ENCODE results near the gene AHNAK.

The AHNAK gene

GRCh38 chr11:62500650-62501030 lies 46.0 kb downstream of the AHNAK start:
- TF ChIP-seq TAF1 (IDR thresholded peaks at IDR 0.05; ENCODE audit: borderline replicate concordance, insufficient read depth, low read length) (no peak), SIN3A (IDR thresholded peaks at IDR 0.05; ENCODE audit: borderline replicate concordance, insufficient read depth, low read length) (no peak), POLR2AphosphoS5 (IDR thresholded peaks at IDR 0.05; ENCODE audit: low read depth, low read length) (no peak), FOXP2 (optimal IDR thresholded peaks at IDR 0.05; ENCODE audit: borderline replicate concordance, extremely low read depth, extremely low read length, insufficient read depth) (no peak), REST (IDR thresholded peaks at IDR 0.05; ENCODE audit: insufficient read depth in 1 of 2, low read depth in 2 of 2, low read length in 2 of 2) (no peak)

- TF ChIP-seq FOXP2 (optimal IDR thresholded peaks at IDR 0.05; ENCODE audit: borderline replicate concordance, extremely low read depth, extremely low read length, insufficient read depth) (no peak), SIN3A (IDR thresholded peaks at IDR 0.05; ENCODE audit: borderline replicate concordance, insufficient read depth, low read length) (no peak), POLR2AphosphoS5 (IDR thresholded peaks at IDR 0.05; ENCODE audit: low read depth, low read length) (no peak), REST (IDR thresholded peaks at IDR 0.05; ENCODE audit: insufficient read depth in 1 of 2, low read depth in 2 of 2, low read length in 2 of 2) (no peak), TAF1 (IDR thresholded peaks at IDR 0.05; ENCODE audit: borderline replicate concordance, insufficient read depth, low read length) (no peak)
These were observed 46.5 kb downstream of the AHNAK start for GRCh38 chr11:62499944-62500649.

- TF ChIP-seq TAF1 (IDR thresholded peaks at IDR 0.05; ENCODE audit: borderline replicate concordance, insufficient read depth, low read length) (no peak), REST (IDR thresholded peaks at IDR 0.05; ENCODE audit: insufficient read depth in 1 of 2, low read depth in 2 of 2, low read length in 2 of 2) (no peak), SIN3A (IDR thresholded peaks at IDR 0.05; ENCODE audit: borderline replicate concordance, insufficient read depth, low read length) (no peak), POLR2AphosphoS5 (IDR thresholded peaks at IDR 0.05; ENCODE audit: low read depth, low read length) (no peak), FOXP2 (optimal IDR thresholded peaks at IDR 0.05; ENCODE audit: borderline replicate concordance, extremely low read depth, extremely low read length, insufficient read depth) (no peak)
These were observed 47.9 kb downstream of the AHNAK start for GRCh38 chr11:62498492-62499286.

GRCh38 chr11:62498031-62498430 lies 48.6 kb downstream of the AHNAK start:
- TF ChIP-seq FOXP2 (optimal IDR thresholded peaks at IDR 0.05; ENCODE audit: borderline replicate concordance, extremely low read depth, extremely low read length, insufficient read depth) = no peak

- no peak for TF ChIP-seq SIN3A (IDR thresholded peaks at IDR 0.05; ENCODE audit: borderline replicate concordance, insufficient read depth, low read length)
- no peak for TF ChIP-seq TAF1 (IDR thresholded peaks at IDR 0.05; ENCODE audit: borderline replicate concordance, insufficient read depth, low read length)
- no peak for TF ChIP-seq FOXP2 (optimal IDR thresholded peaks at IDR 0.05; ENCODE audit: borderline replicate concordance, extremely low read depth, extremely low read length, insufficient read depth)
- TF ChIP-seq REST (IDR thresholded peaks at IDR 0.05; ENCODE audit: insufficient read depth in 1 of 2, low read depth in 2 of 2, low read length in 2 of 2) = no peak
- no peak for TF ChIP-seq POLR2AphosphoS5 (IDR thresholded peaks at IDR 0.05; ENCODE audit: low read depth, low read length)
These were observed 49.3 kb downstream of the AHNAK start for GRCh38 chr11:62497132-62497801.
